Endometrial microvascular endothelial cells (primary cell): ENCODE results near the gene TEX2. TPM values are rescaled to one million over a fixed set of nuclear protein-coding genes. Genes with fewer than 3 reads are reported as not detected.

ENCODE experiments used
- in situ Hi-C: cut with HindIII; loops from 2 replicates; pipeline ENCODE4 v1.10.0; 2017; ENCODE audit warnings: low sequenced_read_pairs, low pct_unique_long_range_greater_than_20kb; ENCODE audit errors: inconsistent ontology term
- total RNA-seq: library from RNA; depleted of rRNA; stranded (reverse); fragments of >200 nt; gene quantifications from one replicate; pipeline ENCODE4 v1.2.3, GENCODE V29; 2015; ENCODE audit errors: inconsistent ontology term

The TEX2 gene
- total RNA-seq, 1 donor from 2014 or later: 24.9 TPM

- in situ Hi-C loops: no loop called here
Measured at GRCh38 chr17:64110379-64111152, 152.5 kb downstream of the TEX2 start.

GRCh38 chr17:64109400-64109799 is 153.7 kb downstream of the TEX2 start:
- in situ Hi-C loops: no loop called here

GRCh38 chr17:64107500-64108236 is 155.4 kb downstream of the TEX2 start:
- in situ Hi-C loops: no loop called here

- in situ Hi-C loops: no loop called here
Measured at GRCh38 chr17:64106918-64107317, 156.1 kb downstream of the TEX2 start.

- in situ Hi-C loops: no loop called here
Measured at GRCh38 chr17:64103391-64104364, 159.4 kb downstream of the TEX2 start.

GRCh38 chr17:64102627-64103390 is 160.3 kb downstream of the TEX2 start:
- in situ Hi-C loops: no loop called here

GRCh38 chr17:64099543-64099942 is 163.5 kb downstream of the TEX2 start:
- in situ Hi-C loops: no loop called here

Other genes starting within 250 kb of the TEX2 start
- 1,904 TPM for gene ICAM2, start 242.6 kb downstream of the TEX2 start, total RNA-seq
- 23.1 TPM for gene ERN1, start 133.1 kb downstream of the TEX2 start, total RNA-seq
- 368 TPM for gene PECAM1, start 127.6 kb upstream of the TEX2 start, total RNA-seq
- 2.1 TPM for gene MILR1, start 185.9 kb upstream of the TEX2 start, total RNA-seq
- gene POLG2, start 233.8 kb upstream of the TEX2 start, total RNA-seq: 15.4 TPM
- gene DDX5, start 243.0 kb upstream of the TEX2 start, total RNA-seq: 1,072 TPM
- gene CEP95, start 243.7 kb upstream of the TEX2 start, total RNA-seq: 16.7 TPM